GM12878 (cell line): ENCODE results near the gene BEST1. TPM values are rescaled to one million over a fixed set of nuclear protein-coding genes. Genes with fewer than 3 reads are reported as not detected.

Source experiments
- ATAC-seq: fragments of 200-7000 bp; cut with Tn5 transposase; 3 replicates; pipeline ENCODE4 v1.9.1; 2020; ENCODE audit warnings: mild to moderate bottlenecking, moderate library complexity
- BruUV-seq: library from RNA; stranded (reverse); fragments of 400-500 nt; replicated peaks from 2 replicates; lab custom pipeline; 2021; lab: Mats Ljungman, UMichigan
- CTCF ChIA-PET: fragments of 300-600 bp; sonication (Branson Sonifier 250); formaldehyde crosslinking; extraction: SDS; loops from one replicate; lab custom pipeline; 2021; ENCODE audit warnings: inconsistent platforms; lab: Yijun Ruan, JAX
- POLR2A ChIA-PET: fragments of 350-600 bp; formaldehyde crosslinking; extraction: SDS; loops from one replicate; lab custom pipeline; 2021; ENCODE audit warnings: inconsistent platforms; lab: Charles Lee
- RAD21 ChIA-PET: fragments of 300-600 bp; sonication (Branson Sonifier 250); formaldehyde crosslinking; loops from one replicate; lab custom pipeline; 2023; ENCODE audit warnings: antibody characterized with exemption; ENCODE audit not compliant: unreplicated experiment; lab: Charles Lee
- SMC1A ChIA-PET: fragments of 300-600 bp; sonication (Branson Sonifier 250); formaldehyde crosslinking; loops from one replicate; lab custom pipeline; 2023; ENCODE audit not compliant: unreplicated experiment, uncharacterized antibody; lab: Charles Lee
- DNase-seq: peaks from one replicate; pipeline ENCODE4 v3.0.0-alpha.2; 2011; ENCODE audit warnings: low read depth, low spot score
- FAIRE-seq: peaks from 3 replicates; lab custom pipeline; 2011; peaks lifted over from hg19 to GRCh38; lab: Jason Lieb, UNC
- H2AFZ ChIP-seq: 2 replicates; pipeline ENCODE4 v1.6.0; 2011; ENCODE audit warnings: low read depth, low read length, control low read depth; ENCODE audit not compliant: control insufficient read depth
- H3K27ac ChIP-seq: 2 replicates; pipeline ENCODE4 v1.5.1; 2011; ENCODE audit warnings: control low read depth; ENCODE audit not compliant: control insufficient read depth, insufficient read depth
- H3K27me3 ChIP-seq, 2 experiments: replicated peaks in 1 of 2; 2 replicates each; pipeline versions ENCODE4 v1.6.0 to v1.6.1; 2011; ENCODE audit warnings: low read length in 1 of 2; ENCODE audit not compliant: control insufficient read depth in 2 of 2, insufficient read depth in 2 of 2
- H3K36me3 ChIP-seq, 2 experiments: 2 replicates each; pipeline ENCODE4 v1.5.1; 2011; ENCODE audit warnings: low read length in 1 of 2; ENCODE audit not compliant: control insufficient read depth in 2 of 2, insufficient read depth in 2 of 2
- H3K4me1 ChIP-seq: 2 replicates; pipeline ENCODE4 v1.6.1; 2011; ENCODE audit warnings: mild to moderate bottlenecking, low read length, moderate library complexity, mixed read lengths; ENCODE audit not compliant: control insufficient read depth, insufficient read depth
- H3K4me2 ChIP-seq: 2 replicates; pipeline ENCODE4 v1.6.0; 2011; ENCODE audit warnings: control low read depth; ENCODE audit not compliant: control insufficient read depth, insufficient read depth
- H3K4me3 ChIP-seq: fragments of 200-600 bp; sonication (generic); 2 replicates; pipeline ENCODE4 v1.5.1; 2016
- H3K79me2 ChIP-seq: 2 replicates; pipeline ENCODE4 v1.6.0; 2011; ENCODE audit warnings: low read length; ENCODE audit not compliant: control insufficient read depth, insufficient read depth
- H3K9ac ChIP-seq: 2 replicates; pipeline ENCODE4 v1.8.0; 2011; ENCODE audit warnings: low read length, control low read depth, mixed read lengths; ENCODE audit not compliant: control insufficient read depth, insufficient read depth
- H3K9me3 ChIP-seq: replicated peaks from 3 replicates; pipeline ENCODE4 v1.5.1; 2011; ENCODE audit warnings: mild to moderate bottlenecking, low read length; ENCODE audit not compliant: control insufficient read depth, insufficient read depth
- H4K20me1 ChIP-seq: 2 replicates; pipeline ENCODE4 v1.6.0; 2011; ENCODE audit not compliant: control insufficient read depth, insufficient read depth
- GATAD2B ChIP-seq: fragments of 450-650 bp; conservative IDR thresholded peaks from 2 replicates; pipeline ENCODE4 v1.6.1; 2017; ENCODE audit warnings: low read depth, mild to moderate bottlenecking, moderate library complexity
- HDAC2 ChIP-seq: fragments of 200-600 bp; sonication (generic); IDR thresholded peaks from 2 replicates; pipeline ENCODE4 v1.6.1; 2017
- NBN ChIP-seq: fragments of 450-650 bp; IDR thresholded peaks from 2 replicates; pipeline ENCODE4 v1.6.1; 2016
- RBBP5 ChIP-seq: fragments of 200-600 bp; sonication (generic); conservative IDR thresholded peaks from 2 replicates; pipeline ENCODE4 v1.6.1; 2016
- SMAD1 ChIP-seq: fragments of 450-650 bp; IDR thresholded peaks from 2 replicates; pipeline ENCODE4 v1.6.1; 2018; ENCODE audit warnings: mild to moderate bottlenecking, low read depth; ENCODE audit not compliant: partially characterized antibody
- SP1 ChIP-seq: IDR thresholded peaks from one replicate; pipeline ENCODE4 v1.6.1; 2011; ENCODE audit warnings: low read depth, low read length
- SREBF1 ChIP-seq: IDR thresholded peaks from 2 replicates; pipeline ENCODE4 v1.6.1; 2012; ENCODE audit warnings: mild to moderate bottlenecking, low read length
- WGBS: methylation state at CpG from one replicate; pipeline ENCODE4 v1.1.6; 2016; ENCODE audit warnings: low lambda C conversion rate; ENCODE audit not compliant: insufficient replicate concordance, insufficient coverage; ENCODE audit errors: missing lambda C conversion rate; 5-methylcytosine and 5-hydroxymethylcytosine counted together
- in situ Hi-C: fragments of 300-500 bp; cut with MboI; formaldehyde crosslinking; loops from 9 replicates; pipeline ENCODE4 v1.14.3; 2018; ENCODE audit warnings: mixed read lengths
- intact Hi-C: fragments of 100-400 bp; cut with micrococcal nuclease; formaldehyde crosslinking; loops from one replicate; pipeline ENCODE4 v1.14.2; 2022; ENCODE audit not compliant: unreplicated experiment
- polyA plus RNA-seq, 11 experiments: library from polyadenylated mRNA; depleted of rRNA in 4 of 11; unstranded in 6 of 11; stranded (reverse) in 5 of 11; fragments of >200 nt; fragmentation: Nextera tagmentation in 4 of 11; fragmentation: Illumina TruSeq in 1 of 11; extraction: Ambion mirVana in 4 of 11; extraction: Trizol in 1 of 11; gene quantifications; 1 replicate in 1 of 11; 2 replicates in 10 of 11; pipeline versions ENCODE4 v1.2.1 to v1.2.3, GENCODE V29; 2011 to 2016; ENCODE audit warnings: inconsistent platforms in 2 of 11, missing spikeins in 2 of 11, low read depth in 1 of 11
- total RNA-seq, 4 experiments: library from RNA; depleted of rRNA in 3 of 4; stranded (reverse); fragments of >200 nt in 3 of 4; fragmentation: Illumina TruSeq in 1 of 4; extraction: Trizol in 1 of 4; gene quantifications; 2 replicates each; pipeline versions ENCODE4 v1.2.1 to v1.2.3, GENCODE V29; 2013 to 2021
- TF ChIP-seq, protein P1 (sequence below): IDR thresholded peaks from 2 replicates; pipeline ENCODE4 v1.6.1; 2011; ENCODE audit warnings: low read depth, low read length, improper control_type of control experiment, borderline replicate concordance
- TF ChIP-seq, protein P2 (sequence below): fragments of 450-650 bp; conservative IDR thresholded peaks from 2 replicates; pipeline ENCODE4 v1.6.1; 2017; ENCODE audit warnings: mild to moderate bottlenecking, moderate library complexity
- TF ChIP-seq, protein P3 (sequence below): fragments of 150-350 bp; IDR thresholded peaks from 2 replicates; pipeline ENCODE4 v1.6.1; 2016; ENCODE audit warnings: low read depth, low read length
- TF ChIP-seq, protein P4 (sequence below): IDR thresholded peaks from 2 replicates; pipeline ENCODE4 v1.6.1; 2011; ENCODE audit warnings: borderline replicate concordance, low read depth, mild to moderate bottlenecking, moderate library complexity, low read length; ENCODE audit not compliant: insufficient read depth, poor library complexity, severe bottlenecking

The BEST1 gene
- total and polyA plus RNA-seq, 10 of the 15 experiments (the other 5 are each of a cell fraction or from before 2014, with no cell fraction given), result 0.03 to 3.4 (median 0.15) TPM; not detected in 1

DNA sequence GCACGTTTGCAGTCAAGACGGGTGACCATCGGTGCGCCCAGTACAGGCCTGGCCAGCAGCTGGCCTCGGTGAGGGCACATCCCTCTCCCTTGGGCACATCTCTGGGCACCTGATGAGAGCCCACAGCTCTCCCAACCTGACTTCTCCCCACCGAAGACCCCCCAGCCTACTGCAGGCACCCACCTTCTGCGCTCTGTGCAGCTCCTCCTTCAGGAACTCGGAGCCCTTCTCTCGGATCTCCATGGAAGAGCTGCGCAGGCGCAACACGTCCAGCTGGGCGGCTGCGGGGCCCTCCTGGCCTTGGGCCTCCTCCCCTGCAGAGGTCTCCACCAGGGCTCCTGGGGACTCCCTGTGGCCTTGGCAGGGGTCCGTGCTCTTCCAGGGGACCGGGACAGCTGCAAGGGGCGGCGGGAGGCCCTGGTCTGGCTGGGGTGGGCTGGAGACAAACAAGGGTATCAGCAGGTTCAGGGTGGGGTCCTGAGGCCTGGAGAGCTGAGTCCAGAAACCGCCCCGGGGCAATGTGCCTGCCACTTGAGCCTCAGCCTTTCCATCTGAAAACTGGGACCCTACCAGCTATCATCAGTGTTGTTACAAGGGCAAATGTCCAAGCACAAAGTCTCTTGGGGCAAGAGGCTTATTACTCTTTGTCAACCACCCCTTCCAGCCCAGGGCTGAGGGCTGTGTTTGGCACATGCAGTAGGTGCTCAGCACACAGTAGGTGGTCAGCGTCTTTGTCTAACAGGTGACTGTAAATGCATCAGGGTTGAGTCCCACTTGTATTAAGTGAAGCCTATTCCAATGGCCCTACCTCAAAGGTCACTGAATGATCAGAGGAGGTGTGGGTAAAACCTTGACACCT is 42.1 kb upstream of the BEST1 start:
- no peaks in the 10 kb centered on the region for H3K9me3 ChIP-seq
- H2AFZ ChIP-seq, result no peak overlapping the region
- H3K27me3 ChIP-seq, result no peaks in the 10 kb centered on the region; a peak in 1 of 4 replicates
- H3K27ac ChIP-seq, result no peak overlapping the region
- ChIA-PET RAD21 (interaction anchor here (0.6 to 2.1 kb wide), 4 partner anchors 40 to 954 kb away, joined by 3 to 9 read pairs (median 3); no protein-coding TSS in a partner anchor), SMC1A (interaction anchor here (0.9 to 1.6 kb wide), 2 partner anchors 9 to 39 kb away, joined by 3 to 4 read pairs; no protein-coding TSS in a partner anchor), POLR2A (interaction anchor here (0.5 kb wide), 1 partner anchor 36 kb away, joined by 4 read pairs; no protein-coding TSS in a partner anchor), CTCF (interaction anchor here (0.9 to 3.7 kb wide), 4 partner anchors 9 to 174 kb away, joined by 3 to 22 read pairs (median 7); no protein-coding TSS in a partner anchor)
- no TSS peak for BruUV-seq
- in situ Hi-C loops, result no loop called here
- H3K4me3 ChIP-seq, result no peak overlapping the region
- TF ChIP-seq RBBP5 (no peak), SMAD1 (no peak), SP1 (no peak), GATAD2B (no peak), NBN (no peak), SREBF1 (no peak), HDAC2 (no peak)
- TF ChIP-seq, protein P1, sequence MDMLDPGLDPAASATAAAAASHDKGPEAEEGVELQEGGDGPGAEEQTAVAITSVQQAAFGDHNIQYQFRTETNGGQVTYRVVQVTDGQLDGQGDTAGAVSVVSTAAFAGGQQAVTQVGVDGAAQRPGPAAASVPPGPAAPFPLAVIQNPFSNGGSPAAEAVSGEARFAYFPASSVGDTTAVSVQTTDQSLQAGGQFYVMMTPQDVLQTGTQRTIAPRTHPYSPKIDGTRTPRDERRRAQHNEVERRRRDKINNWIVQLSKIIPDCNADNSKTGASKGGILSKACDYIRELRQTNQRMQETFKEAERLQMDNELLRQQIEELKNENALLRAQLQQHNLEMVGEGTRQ, result no peak
- TF ChIP-seq, protein P2, sequence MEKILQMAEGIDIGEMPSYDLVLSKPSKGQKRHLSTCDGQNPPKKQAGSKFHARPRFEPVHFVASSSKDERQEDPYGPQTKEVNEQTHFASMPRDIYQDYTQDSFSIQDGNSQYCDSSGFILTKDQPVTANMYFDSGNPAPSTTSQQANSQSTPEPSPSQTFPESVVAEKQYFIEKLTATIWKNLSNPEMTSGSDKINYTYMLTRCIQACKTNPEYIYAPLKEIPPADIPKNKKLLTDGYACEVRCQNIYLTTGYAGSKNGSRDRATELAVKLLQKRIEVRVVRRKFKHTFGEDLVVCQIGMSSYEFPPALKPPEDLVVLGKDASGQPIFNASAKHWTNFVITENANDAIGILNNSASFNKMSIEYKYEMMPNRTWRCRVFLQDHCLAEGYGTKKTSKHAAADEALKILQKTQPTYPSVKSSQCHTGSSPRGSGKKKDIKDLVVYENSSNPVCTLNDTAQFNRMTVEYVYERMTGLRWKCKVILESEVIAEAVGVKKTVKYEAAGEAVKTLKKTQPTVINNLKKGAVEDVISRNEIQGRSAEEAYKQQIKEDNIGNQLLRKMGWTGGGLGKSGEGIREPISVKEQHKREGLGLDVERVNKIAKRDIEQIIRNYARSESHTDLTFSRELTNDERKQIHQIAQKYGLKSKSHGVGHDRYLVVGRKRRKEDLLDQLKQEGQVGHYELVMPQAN, result no peak
- TF ChIP-seq, protein P3, sequence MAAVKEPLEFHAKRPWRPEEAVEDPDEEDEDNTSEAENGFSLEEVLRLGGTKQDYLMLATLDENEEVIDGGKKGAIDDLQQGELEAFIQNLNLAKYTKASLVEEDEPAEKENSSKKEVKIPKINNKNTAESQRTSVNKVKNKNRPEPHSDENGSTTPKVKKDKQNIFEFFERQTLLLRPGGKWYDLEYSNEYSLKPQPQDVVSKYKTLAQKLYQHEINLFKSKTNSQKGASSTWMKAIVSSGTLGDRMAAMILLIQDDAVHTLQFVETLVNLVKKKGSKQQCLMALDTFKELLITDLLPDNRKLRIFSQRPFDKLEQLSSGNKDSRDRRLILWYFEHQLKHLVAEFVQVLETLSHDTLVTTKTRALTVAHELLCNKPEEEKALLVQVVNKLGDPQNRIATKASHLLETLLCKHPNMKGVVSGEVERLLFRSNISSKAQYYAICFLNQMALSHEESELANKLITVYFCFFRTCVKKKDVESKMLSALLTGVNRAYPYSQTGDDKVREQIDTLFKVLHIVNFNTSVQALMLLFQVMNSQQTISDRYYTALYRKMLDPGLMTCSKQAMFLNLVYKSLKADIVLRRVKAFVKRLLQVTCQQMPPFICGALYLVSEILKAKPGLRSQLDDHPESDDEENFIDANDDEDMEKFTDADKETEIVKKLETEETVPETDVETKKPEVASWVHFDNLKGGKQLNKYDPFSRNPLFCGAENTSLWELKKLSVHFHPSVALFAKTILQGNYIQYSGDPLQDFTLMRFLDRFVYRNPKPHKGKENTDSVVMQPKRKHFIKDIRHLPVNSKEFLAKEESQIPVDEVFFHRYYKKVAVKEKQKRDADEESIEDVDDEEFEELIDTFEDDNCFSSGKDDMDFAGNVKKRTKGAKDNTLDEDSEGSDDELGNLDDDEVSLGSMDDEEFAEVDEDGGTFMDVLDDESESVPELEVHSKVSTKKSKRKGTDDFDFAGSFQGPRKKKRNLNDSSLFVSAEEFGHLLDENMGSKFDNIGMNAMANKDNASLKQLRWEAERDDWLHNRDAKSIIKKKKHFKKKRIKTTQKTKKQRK, result no peak
- TF ChIP-seq, protein P4, sequence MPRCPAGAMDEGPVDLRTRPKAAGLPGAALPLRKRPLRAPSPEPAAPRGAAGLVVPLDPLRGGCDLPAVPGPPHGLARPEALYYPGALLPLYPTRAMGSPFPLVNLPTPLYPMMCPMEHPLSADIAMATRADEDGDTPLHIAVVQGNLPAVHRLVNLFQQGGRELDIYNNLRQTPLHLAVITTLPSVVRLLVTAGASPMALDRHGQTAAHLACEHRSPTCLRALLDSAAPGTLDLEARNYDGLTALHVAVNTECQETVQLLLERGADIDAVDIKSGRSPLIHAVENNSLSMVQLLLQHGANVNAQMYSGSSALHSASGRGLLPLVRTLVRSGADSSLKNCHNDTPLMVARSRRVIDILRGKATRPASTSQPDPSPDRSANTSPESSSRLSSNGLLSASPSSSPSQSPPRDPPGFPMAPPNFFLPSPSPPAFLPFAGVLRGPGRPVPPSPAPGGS, result no peak
- no peak overlapping the region for H3K9ac ChIP-seq
- intact Hi-C loops, result no loop called here
- H3K4me2 ChIP-seq, result no peak overlapping the region
- H4K20me1 ChIP-seq, result no peaks in the 10 kb centered on the region
- H3K36me3 ChIP-seq, result no peaks in the 10 kb centered on the region
- WGBS, result 43% methylated on average over 17 of the region's 21 CpGs
- H3K4me1 ChIP-seq, result no peaks in the 10 kb centered on the region
- H3K79me2 ChIP-seq, result no peaks in the 10 kb centered on the region
- DNase-seq (no peak), FAIRE-seq (no peak), ATAC-seq (no peak)
